Kidney glomerular epithelial cell (primary cell): ENCODE measurements around the gene KLHDC4.
"Not testable (repeated sequence)": the region's sequence is repeated elsewhere in the genome, so short reads cannot be mapped to it uniquely, and the experiment has no call there.

Experiments used
- DNase-seq: peaks from one replicate; lab custom pipeline; 2025; lab: John Stamatoyannopoulos, UW

KLHDC4 gene

DNA sequence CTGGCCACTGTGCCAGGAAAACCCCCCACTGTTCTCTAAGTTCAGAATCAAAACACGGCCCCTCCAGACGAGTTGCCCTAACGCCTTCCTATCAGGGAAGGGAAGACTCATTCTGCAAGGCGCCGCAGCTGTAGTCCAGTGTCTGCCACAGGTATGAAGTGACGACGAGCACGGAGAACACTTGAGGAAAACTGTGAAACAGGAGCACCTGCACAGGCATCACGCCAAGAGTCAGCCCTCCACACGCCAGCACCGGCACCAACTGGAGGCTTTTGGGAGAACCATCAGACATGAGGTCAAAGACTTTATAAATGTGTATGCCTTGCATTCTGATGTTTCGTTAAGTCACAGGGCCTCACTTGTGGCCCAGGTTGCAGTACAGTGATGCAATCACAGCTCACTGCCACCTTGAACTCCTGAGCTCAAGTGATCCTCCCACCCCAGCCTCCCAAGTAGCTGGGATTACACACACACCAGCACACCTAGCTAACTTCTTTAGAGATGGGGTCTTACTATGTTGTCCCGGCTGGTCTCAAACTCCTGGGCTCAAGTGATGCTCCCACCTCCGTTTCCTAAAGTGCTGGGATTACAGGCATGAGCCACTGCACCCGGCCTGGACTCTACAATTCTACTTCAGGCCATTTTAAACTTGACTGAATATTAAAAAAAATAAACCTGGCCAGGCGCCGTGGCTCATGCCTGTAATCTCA lies 22.9 kb downstream of the KLHDC4 start:
- no peak for DNase-seq

DNA sequence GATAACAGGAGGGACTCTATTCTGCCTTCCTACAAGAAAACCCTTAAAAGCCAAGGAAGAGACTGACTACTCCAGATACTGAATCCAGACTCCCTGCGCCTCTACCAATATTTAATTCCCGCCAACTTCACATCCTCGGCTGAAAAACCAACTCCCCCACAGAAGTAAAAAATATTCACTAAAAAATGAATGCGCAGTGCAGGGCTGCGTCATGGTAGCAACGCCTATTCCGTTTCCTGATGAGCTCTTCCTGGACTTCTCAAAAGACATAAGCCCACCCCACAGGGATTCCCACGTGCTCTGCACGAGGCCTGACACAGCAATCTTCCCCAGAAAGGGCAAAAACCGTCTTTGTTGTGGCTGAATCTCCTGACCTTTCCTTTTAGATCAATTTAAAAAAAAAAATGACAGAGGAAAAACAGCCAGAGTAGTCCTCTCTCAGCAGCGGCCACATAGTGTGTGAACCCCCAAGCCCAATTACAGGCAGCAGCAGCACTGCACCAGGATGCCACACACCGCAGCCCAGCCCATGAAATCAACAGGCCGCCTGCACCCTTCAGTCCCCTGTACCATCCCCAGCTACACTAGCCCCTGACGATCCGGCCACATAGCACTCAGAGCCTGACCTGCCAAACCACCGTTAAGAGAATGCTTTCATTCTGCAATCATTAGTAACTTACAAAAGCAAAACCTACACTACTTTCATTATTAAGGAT lies 23.9 kb downstream of the KLHDC4 start:
- no peak for DNase-seq

DNA sequence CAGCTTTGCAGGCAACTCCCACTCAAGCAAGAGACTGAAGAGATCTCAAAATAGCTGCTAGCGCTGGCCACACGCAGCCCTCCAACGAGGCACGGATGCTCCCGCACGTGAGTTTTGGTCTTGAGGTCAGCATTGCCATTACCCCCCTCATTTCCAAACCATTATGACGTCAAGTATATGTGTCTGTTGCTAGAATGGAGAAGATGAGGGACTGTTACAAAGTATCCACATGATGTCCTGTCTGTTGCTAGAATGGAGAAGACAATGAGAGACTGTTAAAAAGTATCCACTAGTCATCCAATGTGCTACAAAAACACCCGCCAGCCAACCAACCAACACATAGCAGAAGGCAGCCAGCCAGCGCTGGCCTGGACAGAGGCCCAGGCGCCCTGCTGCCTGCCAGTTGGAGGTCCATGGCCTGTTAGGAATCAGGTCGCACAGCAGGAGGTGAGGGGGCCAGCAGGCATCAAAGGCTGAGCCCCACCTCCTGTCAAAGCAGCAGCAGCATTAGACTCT lies 24.8 kb downstream of the KLHDC4 start:
- DNase-seq, result no peak

DNA sequence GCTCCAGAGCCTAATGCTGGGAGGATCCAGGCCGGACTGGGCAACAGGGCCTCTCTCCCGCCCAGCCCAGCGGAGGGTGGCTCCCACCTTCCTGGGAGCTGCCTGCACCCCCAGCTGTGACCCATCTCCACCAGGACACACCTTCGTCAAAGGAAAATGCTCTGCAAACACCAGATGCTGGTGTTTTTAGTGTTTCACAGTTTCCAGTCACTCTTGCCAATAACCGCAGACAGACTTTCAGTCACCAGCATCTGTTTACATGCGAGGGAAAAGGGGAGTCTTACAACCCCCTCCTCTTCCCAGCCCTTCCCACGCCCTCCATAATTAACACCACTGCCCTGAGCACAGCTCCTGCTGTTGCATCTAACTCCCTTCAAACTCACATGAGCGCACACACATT lies 25.3 kb downstream of the KLHDC4 start:
- DNase-seq, result no peak

DNA sequence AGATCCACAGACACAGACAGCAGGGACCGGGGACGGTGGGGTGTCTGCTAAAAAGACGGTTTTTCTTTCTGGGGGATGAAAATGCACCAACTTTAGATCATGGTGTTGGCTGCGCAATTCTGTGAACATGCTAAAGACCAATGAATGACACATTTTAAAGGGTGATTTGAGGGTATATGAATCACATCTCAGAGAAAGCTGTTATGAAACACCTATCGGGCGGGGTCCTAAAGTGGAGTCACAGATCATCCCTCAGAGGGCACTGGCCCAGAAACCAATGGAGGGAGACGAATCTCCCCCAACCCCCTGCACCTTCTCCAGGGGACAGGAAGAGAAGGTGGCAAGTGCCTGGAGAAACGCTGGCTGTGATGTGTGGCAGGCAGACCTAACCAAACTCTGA lies 26.0 kb downstream of the KLHDC4 start:
- no peak for DNase-seq

DNA sequence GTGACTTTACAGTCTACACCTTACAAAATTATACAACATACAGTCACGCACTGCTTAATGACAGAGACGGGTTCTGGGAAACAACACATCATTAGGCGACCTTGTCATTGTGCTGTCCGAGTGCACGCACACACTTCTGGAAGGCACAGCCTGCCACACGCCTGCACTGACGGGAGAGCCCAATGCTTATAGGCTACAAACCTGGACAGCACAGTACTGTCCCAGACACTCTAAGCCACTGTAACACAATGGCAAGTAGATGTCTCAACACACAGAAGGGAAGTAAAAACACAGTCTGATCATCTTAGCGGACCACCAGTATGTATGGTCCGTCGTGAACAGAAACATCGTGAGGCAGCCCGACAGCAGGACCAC lies 29.8 kb downstream of the KLHDC4 start:
- no peak for DNase-seq

- DNase-seq, result no peak
These were observed 30.3 kb downstream of the KLHDC4 start for GRCh38 chr16:87735270-87736007.

GRCh38 chr16:87734644-87735043 lies 31.1 kb downstream of the KLHDC4 start:
- no peak for DNase-seq

- DNase-seq, result no peak
These were observed 32.6 kb downstream of the KLHDC4 start for GRCh38 chr16:87733190-87733589.

GRCh38 chr16:87731607-87732006 lies 34.2 kb downstream of the KLHDC4 start:
- DNase-seq, result no peak

GRCh38 chr16:87729266-87729954 lies 36.4 kb downstream of the KLHDC4 start:
- DNase-seq, result no peak

- no peak for DNase-seq
These were observed 37.8 kb downstream of the KLHDC4 start for GRCh38 chr16:87728026-87728425.

DNA sequence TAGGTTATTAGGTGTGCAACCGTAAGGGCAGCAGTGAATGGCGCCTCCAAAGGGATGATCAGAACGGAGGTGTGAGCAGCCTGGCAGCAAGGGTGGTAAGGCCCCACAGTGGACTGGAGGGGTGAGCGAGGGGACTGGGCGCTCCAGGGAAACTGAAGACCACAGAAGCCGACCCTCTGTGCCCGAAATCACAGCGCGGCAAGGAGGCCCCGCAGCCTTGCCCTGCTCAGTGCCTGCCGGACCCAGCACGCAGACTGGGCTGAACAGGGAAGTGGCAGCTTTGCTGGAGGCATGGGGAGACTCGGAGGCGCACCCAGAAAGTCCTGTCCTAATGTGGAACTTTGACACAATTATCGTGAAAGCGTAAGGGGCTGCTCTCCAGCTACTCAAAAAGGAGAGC lies 38.4 kb downstream of the KLHDC4 start:
- DNase-seq, result no peak

GRCh38 chr16:87726577-87726976 lies 39.2 kb downstream of the KLHDC4 start:
- DNase-seq, result not testable (repeated sequence)

DNA sequence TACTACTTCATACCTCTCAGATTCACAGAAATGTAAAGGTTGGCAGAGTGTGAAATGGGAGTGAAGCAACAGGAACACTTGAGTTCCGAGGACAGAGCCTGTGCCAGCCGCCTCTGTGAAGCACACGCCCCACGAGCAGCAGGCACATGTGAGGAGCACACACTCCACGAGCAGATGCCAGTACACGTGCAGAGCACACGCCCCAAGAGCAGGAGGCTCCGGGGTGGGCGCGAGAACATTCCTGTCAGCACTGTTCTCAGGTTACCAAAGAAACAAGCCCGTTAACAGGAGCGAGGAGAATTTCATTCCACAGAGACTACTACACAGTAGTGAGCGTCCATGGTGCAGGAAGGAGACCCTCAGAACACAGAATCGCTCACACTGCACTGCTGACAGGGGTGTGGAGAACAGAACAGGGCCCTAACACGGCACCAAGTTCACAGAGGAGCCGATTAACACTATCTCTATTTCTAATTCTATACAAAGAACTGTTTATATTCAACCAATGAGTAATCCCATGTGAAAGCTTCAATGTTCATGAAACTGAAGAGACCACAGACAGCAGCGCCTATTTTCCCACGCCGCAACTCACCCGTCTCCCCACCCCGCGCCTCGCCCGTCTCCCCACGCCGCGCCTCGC lies 40.1 kb downstream of the KLHDC4 start:
- DNase-seq, result no peak

- DNase-seq, result no peak
These were observed 41.1 kb downstream of the KLHDC4 start for GRCh38 chr16:87724490-87725291.

DNA sequence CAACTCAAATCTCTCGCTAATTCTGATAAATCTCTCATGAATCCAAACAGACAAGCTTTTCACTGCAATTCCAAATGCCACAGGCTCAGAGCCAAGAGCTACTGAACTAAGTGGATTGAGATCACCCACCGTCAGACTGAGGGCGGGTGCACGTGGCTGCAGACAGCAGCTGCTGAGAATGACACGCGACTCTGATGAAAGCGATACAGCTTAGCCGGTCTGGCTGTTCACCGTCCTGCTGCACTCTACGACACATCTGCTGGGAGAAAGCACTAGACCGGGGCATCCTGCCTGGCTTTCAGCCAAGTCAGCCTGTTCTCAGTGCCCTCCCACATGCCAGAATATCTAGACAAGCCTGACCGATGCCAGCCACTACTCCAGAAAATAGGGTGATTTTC lies 42.6 kb downstream of the KLHDC4 start:
- DNase-seq, result peak; percentile 98

GRCh38 chr16:87722590-87723225 lies 43.1 kb downstream of the KLHDC4 start:
- DNase-seq, result no peak

DNA sequence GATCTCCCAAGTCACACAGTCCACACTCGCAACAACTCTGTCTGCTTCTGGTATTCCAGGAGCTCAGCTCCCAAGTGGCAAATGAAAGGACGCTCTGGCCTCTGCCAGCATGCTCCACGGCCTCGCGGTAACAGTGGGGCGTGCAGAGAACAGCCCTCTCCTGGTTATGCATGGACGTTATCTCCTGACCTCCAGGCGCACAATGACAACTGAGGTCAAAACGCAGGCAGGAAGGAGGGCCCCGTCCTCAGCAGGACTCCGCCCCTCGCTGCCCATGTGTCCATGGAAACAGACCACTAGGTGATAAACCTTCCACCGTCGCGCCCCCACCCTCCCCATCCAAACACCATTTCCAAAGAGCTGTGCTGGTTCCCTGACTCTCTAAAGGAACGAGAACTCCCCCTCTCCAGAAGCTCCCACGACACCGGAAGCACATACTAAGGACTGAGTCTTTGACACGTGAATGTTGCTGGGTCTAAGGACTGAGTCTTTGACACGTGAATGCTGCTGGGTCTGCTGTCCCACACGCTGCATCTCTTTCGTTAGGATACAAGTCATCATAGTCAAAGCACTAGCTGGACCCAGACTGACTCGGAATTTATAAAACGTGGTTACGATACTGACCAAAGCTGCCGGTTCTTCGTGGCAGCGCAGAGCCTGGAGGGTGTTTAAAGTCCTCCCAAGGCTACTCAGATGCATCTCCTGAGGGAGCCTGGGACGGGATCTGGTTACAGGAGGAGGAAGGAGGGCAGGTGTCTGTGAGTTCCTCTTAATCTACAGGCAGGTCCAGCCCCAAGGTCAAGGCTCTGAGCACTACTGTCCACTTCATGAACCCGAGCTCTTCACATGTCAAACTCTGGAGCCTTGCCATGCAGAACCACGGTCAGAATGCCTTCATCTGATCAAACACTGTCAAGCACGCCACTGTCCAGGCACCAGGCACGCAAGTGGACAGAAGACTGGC lies 43.9 kb downstream of the KLHDC4 start:
- no peak for DNase-seq
